ENCODE results near the gene MRPL33. TPM values are rescaled to one million over a fixed set of nuclear protein-coding genes. Genes with fewer than 3 reads are reported as not detected.

The MRPL33 gene
- total and polyA plus RNA-seq, 4 donors = 85.0 to 347 (median 184) TPM

GRCh38 chr2:27803046-27803445 is 31.5 kb downstream of the MRPL33 start:
- Histone ChIP-seq H3K27me3 (ENCODE audit: control insufficient read depth in 1 of 2, insufficient read depth in 2 of 2, low read length in 1 of 2) (no peaks in the 10 kb centered on the region), H3K4me1 (ENCODE audit: control insufficient read depth in 1 of 2, insufficient read depth in 2 of 2, low read length in 2 of 2) (peaks cover 3 to 6% of the 10 kb centered on the region in 2 donors), H3K4me3 (ENCODE audit: low read length in 2 of 2) (no peak overlapping the region), H3K36me3 (ENCODE audit: control insufficient read depth in 1 of 2, insufficient read depth in 2 of 2, low read length in 1 of 2) (no peaks in the 10 kb centered on the region), H3K9me3 (ENCODE audit: control insufficient read depth, low read length) (no peaks in the 10 kb centered on the region), H3K27ac (ENCODE audit: low read depth in 1 of 2, low read length in 2 of 2) (no peak overlapping the region)
- DNase-seq (no peak), ATAC-seq (ENCODE audit: low FRiP score) (no peak)
- intact Hi-C loops (cut with DNase I) = no loop called here
- 84 to 86% methylated on average over 2 of the region's 2 CpGs for WGBS, 2 donors

- Histone ChIP-seq H3K36me3 (ENCODE audit: control insufficient read depth in 1 of 2, insufficient read depth in 2 of 2, low read length in 1 of 2) (no peaks in the 10 kb centered on the region), H3K27me3 (ENCODE audit: control insufficient read depth in 1 of 2, insufficient read depth in 2 of 2, low read length in 1 of 2) (no peaks in the 10 kb centered on the region), H3K27ac (ENCODE audit: low read depth in 1 of 2, low read length in 2 of 2) (no peak overlapping the region), H3K4me3 (ENCODE audit: low read length in 2 of 2) (no peak overlapping the region), H3K4me1 (ENCODE audit: control insufficient read depth in 1 of 2, insufficient read depth in 2 of 2, low read length in 2 of 2) (peaks cover 0 to 6% of the 10 kb centered on the region in 2 donors), H3K9me3 (ENCODE audit: control insufficient read depth, low read length) (no peaks in the 10 kb centered on the region)
- no peak for DNase-seq
- no peak for ATAC-seq (ENCODE audit: low FRiP score)
- intact Hi-C loops (cut with DNase I) = no loop called here
Measured at GRCh38 chr2:27804146-27804545, 32.6 kb downstream of the MRPL33 start.

GRCh38 chr2:27805180-27805579 is 33.7 kb downstream of the MRPL33 start:
- H3K4me3 ChIP-seq (ENCODE audit: low read length in 2 of 2) = no peak overlapping the region
- H3K36me3 ChIP-seq (ENCODE audit: control insufficient read depth in 1 of 2, insufficient read depth in 2 of 2, low read length in 1 of 2) = no peaks in the 10 kb centered on the region
- WGBS, 2 donors = 19 to 21% methylated on average over 3 of the region's 3 CpGs
- peaks cover 0 to 7% of the 10 kb centered on the region in 2 donors for H3K4me1 ChIP-seq (ENCODE audit: control insufficient read depth in 1 of 2, insufficient read depth in 2 of 2, low read length in 2 of 2)
- no peak for DNase-seq
- no peak for ATAC-seq (ENCODE audit: low FRiP score)
- intact Hi-C loops (cut with DNase I) = no loop called here
- H3K27me3 ChIP-seq (ENCODE audit: control insufficient read depth in 1 of 2, insufficient read depth in 2 of 2, low read length in 1 of 2) = no peaks in the 10 kb centered on the region
- no peak overlapping the region for H3K27ac ChIP-seq (ENCODE audit: low read depth in 1 of 2, low read length in 2 of 2)
- H3K9me3 ChIP-seq (ENCODE audit: control insufficient read depth, low read length) = no peaks in the 10 kb centered on the region

GRCh38 chr2:27806311-27807059 is 35.0 kb downstream of the MRPL33 start:
- H3K4me3 ChIP-seq (ENCODE audit: low read length in 2 of 2) = no peak overlapping the region
- no peaks in the 10 kb centered on the region for H3K9me3 ChIP-seq (ENCODE audit: control insufficient read depth, low read length)
- H3K36me3 ChIP-seq (ENCODE audit: control insufficient read depth in 1 of 2, insufficient read depth in 2 of 2, low read length in 1 of 2) = no peaks in the 10 kb centered on the region
- intact Hi-C loops (cut with DNase I) = no loop called here
- H3K27ac ChIP-seq (ENCODE audit: low read depth in 1 of 2, low read length in 2 of 2) = no peak overlapping the region
- peaks cover 0 to 1% of the 10 kb centered on the region in 2 donors for H3K4me1 ChIP-seq (ENCODE audit: control insufficient read depth in 1 of 2, insufficient read depth in 2 of 2, low read length in 2 of 2)
- DNase-seq = no peak
- WGBS, 2 donors = 96% methylated on average over 5 of the region's 5 CpGs
- ATAC-seq (ENCODE audit: low FRiP score) = no peak
- H3K27me3 ChIP-seq (ENCODE audit: control insufficient read depth in 1 of 2, insufficient read depth in 2 of 2, low read length in 1 of 2) = no peaks in the 10 kb centered on the region

GRCh38 chr2:27807476-27807875 is 36.0 kb downstream of the MRPL33 start:
- H3K27ac ChIP-seq (ENCODE audit: low read depth in 1 of 2, low read length in 2 of 2) = no peak overlapping the region

GRCh38 chr2:27808418-27808817 is 36.9 kb downstream of the MRPL33 start:
- intact Hi-C loops (cut with DNase I) = no loop called here
- DNase-seq (no peak), ATAC-seq (ENCODE audit: low FRiP score) (no peak)
- H3K9me3 ChIP-seq (ENCODE audit: control insufficient read depth, low read length) = no peaks in the 10 kb centered on the region
- H3K27ac ChIP-seq (ENCODE audit: low read depth in 1 of 2, low read length in 2 of 2) = no peak overlapping the region
- no peak overlapping the region for H3K4me3 ChIP-seq (ENCODE audit: low read length in 2 of 2)
- peaks cover 0 to 1% of the 10 kb centered on the region in 2 donors for H3K4me1 ChIP-seq (ENCODE audit: control insufficient read depth in 1 of 2, insufficient read depth in 2 of 2, low read length in 2 of 2)
- H3K27me3 ChIP-seq (ENCODE audit: control insufficient read depth in 1 of 2, insufficient read depth in 2 of 2, low read length in 1 of 2) = no peaks in the 10 kb centered on the region
- H3K36me3 ChIP-seq (ENCODE audit: control insufficient read depth in 1 of 2, insufficient read depth in 2 of 2, low read length in 1 of 2) = no peaks in the 10 kb centered on the region
- 93% methylated on average over 2 of the region's 2 CpGs for WGBS, 2 donors

More at GRCh38 chr2:27807476-27807875, 36.0 kb downstream of the MRPL33 start:
- Histone ChIP-seq H3K9me3 (ENCODE audit: control insufficient read depth, low read length) (no peaks in the 10 kb centered on the region), H3K4me1 (ENCODE audit: control insufficient read depth in 1 of 2, insufficient read depth in 2 of 2, low read length in 2 of 2) (peaks cover 0 to 1% of the 10 kb centered on the region in 2 donors), H3K27me3 (ENCODE audit: control insufficient read depth in 1 of 2, insufficient read depth in 2 of 2, low read length in 1 of 2) (no peaks in the 10 kb centered on the region), H3K36me3 (ENCODE audit: control insufficient read depth in 1 of 2, insufficient read depth in 2 of 2, low read length in 1 of 2) (no peaks in the 10 kb centered on the region), H3K4me3 (ENCODE audit: low read length in 2 of 2) (no peak overlapping the region)
- DNase-seq (peak in 1 of 2 donors; percentile 76), ATAC-seq (ENCODE audit: low FRiP score) (no peak)
- intact Hi-C loops (cut with DNase I) = no loop called here
- WGBS, 2 donors = 82 to 83% methylated on average over 4 of the region's 4 CpGs

- Histone ChIP-seq H3K4me3 (ENCODE audit: low read length in 2 of 2) (no peak overlapping the region), H3K27ac (ENCODE audit: low read depth in 1 of 2, low read length in 2 of 2) (no peak overlapping the region)
- 93 to 98% methylated on average over 3 of the region's 3 CpGs for WGBS, 2 donors
Measured at GRCh38 chr2:27808984-27809383, 37.5 kb downstream of the MRPL33 start.

GRCh38 chr2:27809761-27810241 is 38.3 kb downstream of the MRPL33 start:
- no peak for ATAC-seq (ENCODE audit: low FRiP score)
- no peak for DNase-seq

More at GRCh38 chr2:27808984-27809383, 37.5 kb downstream of the MRPL33 start:
- Histone ChIP-seq H3K4me1 (ENCODE audit: control insufficient read depth in 1 of 2, insufficient read depth in 2 of 2, low read length in 2 of 2) (peaks cover 0 to 1% of the 10 kb centered on the region in 2 donors), H3K36me3 (ENCODE audit: control insufficient read depth in 1 of 2, insufficient read depth in 2 of 2, low read length in 1 of 2) (no peaks in the 10 kb centered on the region), H3K9me3 (ENCODE audit: control insufficient read depth, low read length) (no peaks in the 10 kb centered on the region), H3K27me3 (ENCODE audit: control insufficient read depth in 1 of 2, insufficient read depth in 2 of 2, low read length in 1 of 2) (no peaks in the 10 kb centered on the region)
- DNase-seq (no peak), ATAC-seq (ENCODE audit: low FRiP score) (no peak)
- intact Hi-C loops (cut with DNase I) = no loop called here

GRCh38 chr2:27810455-27810854 is 38.9 kb downstream of the MRPL33 start:
- WGBS, 2 donors = 94% methylated on average over 3 of the region's 3 CpGs
- DNase-seq = no peak
- intact Hi-C loops (cut with DNase I) = no loop called here
- no peak overlapping the region for H3K4me3 ChIP-seq (ENCODE audit: low read length in 2 of 2)
- ATAC-seq (ENCODE audit: low FRiP score) = no peak
- H3K4me1 ChIP-seq (ENCODE audit: control insufficient read depth in 1 of 2, insufficient read depth in 2 of 2, low read length in 2 of 2) = peaks cover 0 to 1% of the 10 kb centered on the region in 2 donors
- no peaks in the 10 kb centered on the region for H3K36me3 ChIP-seq (ENCODE audit: control insufficient read depth in 1 of 2, insufficient read depth in 2 of 2, low read length in 1 of 2)
- no peaks in the 10 kb centered on the region for H3K9me3 ChIP-seq (ENCODE audit: control insufficient read depth, low read length)
- H3K27me3 ChIP-seq (ENCODE audit: control insufficient read depth in 1 of 2, insufficient read depth in 2 of 2, low read length in 1 of 2) = no peaks in the 10 kb centered on the region
- no peak overlapping the region for H3K27ac ChIP-seq (ENCODE audit: low read depth in 1 of 2, low read length in 2 of 2)

More at GRCh38 chr2:27809761-27810241, 38.3 kb downstream of the MRPL33 start:
- no peaks in the 10 kb centered on the region for H3K27me3 ChIP-seq (ENCODE audit: control insufficient read depth in 1 of 2, insufficient read depth in 2 of 2, low read length in 1 of 2)
- 5 to 8% methylated on average over 3 of the region's 3 CpGs for WGBS, 2 donors
- no peaks in the 10 kb centered on the region for H3K9me3 ChIP-seq (ENCODE audit: control insufficient read depth, low read length)
- H3K36me3 ChIP-seq (ENCODE audit: control insufficient read depth in 1 of 2, insufficient read depth in 2 of 2, low read length in 1 of 2) = no peaks in the 10 kb centered on the region
- intact Hi-C loops (cut with DNase I) = no loop called here
- peaks cover 0 to 1% of the 10 kb centered on the region in 2 donors for H3K4me1 ChIP-seq (ENCODE audit: control insufficient read depth in 1 of 2, insufficient read depth in 2 of 2, low read length in 2 of 2)
- peak overlapping the region; percentile 16 to 28 for H3K27ac ChIP-seq (ENCODE audit: low read depth in 1 of 2, low read length in 2 of 2)
- no peak overlapping the region for H3K4me3 ChIP-seq (ENCODE audit: low read length in 2 of 2)
